ENCODE measurements around the gene APEX1. TPM values are rescaled to one million over a fixed set of nuclear protein-coding genes. Genes with fewer than 3 reads are reported as not detected.

The APEX1 gene
- total and polyA plus RNA-seq, 2 of the 8 experiments (the other 6 are each of a cell fraction or from before 2014, with no cell fraction given): 384 to 700 TPM

DNA sequence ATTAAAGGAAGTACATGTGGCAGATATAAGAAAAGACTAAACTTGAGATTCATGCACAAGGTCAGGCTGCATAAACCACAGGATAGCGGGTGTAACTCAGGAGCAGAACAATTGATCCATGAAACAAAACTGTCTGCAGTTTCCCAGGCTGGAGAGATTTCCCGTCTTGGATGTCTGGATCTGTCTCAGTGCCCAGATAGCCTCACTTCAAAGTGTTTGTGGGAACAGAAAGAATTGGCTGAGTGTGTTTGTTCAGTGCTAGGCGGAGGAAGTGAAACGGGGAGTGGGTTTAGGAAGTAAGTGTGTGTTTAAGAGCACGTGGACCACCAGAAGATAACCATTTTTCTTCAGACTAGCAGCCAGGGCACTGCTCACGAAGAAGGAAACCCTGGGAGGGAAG is 48.9 kb downstream of the APEX1 start (continued):
- TF ChIP-seq CHD7 (IDR thresholded peaks at IDR 0.05; ENCODE audit: insufficient replicate concordance, low read length): no peak
- no peak for TF ChIP-seq TAF1 (IDR thresholded peaks at IDR 0.05; ENCODE audit: low read depth, low read length)
- TF ChIP-seq ZNF274 (IDR thresholded peaks at IDR 0.05; ENCODE audit: borderline replicate concordance, extremely low read depth, low read length): no peak
- no peak for TF ChIP-seq PHF8 (conservative IDR thresholded peaks at IDR 0.05; ENCODE audit: low read depth, low read length)
- no peak for TF ChIP-seq EGR1 (IDR thresholded peaks at IDR 0.05; ENCODE audit: borderline replicate concordance, low read depth, low read length)
- no peak for TF ChIP-seq KDM1A (IDR thresholded peaks at IDR 0.05; ENCODE audit: borderline replicate concordance, low read length)
- no peak for TF ChIP-seq JUN (IDR thresholded peaks at IDR 0.05; ENCODE audit: low read depth, low read length)
- TF ChIP-seq E2F6 (IDR thresholded peaks at IDR 0.05): no peak
- no peak for TF ChIP-seq HDAC2 (IDR thresholded peaks at IDR 0.05; ENCODE audit: borderline replicate concordance in 1 of 2, low read depth in 2 of 2, low read length in 2 of 2)
- no peak for TF ChIP-seq SIRT6 (IDR thresholded peaks at IDR 0.05; ENCODE audit: low read length)
- no peak for TF ChIP-seq SP4 (IDR thresholded peaks at IDR 0.05; ENCODE audit: low read length)
- no peak for TF ChIP-seq SUZ12 (IDR thresholded peaks at IDR 0.05; ENCODE audit: low read length)
